HepG2 (cell line): ENCODE results near the gene AIF1. TPM values are rescaled to one million over a fixed set of nuclear protein-coding genes. Genes with fewer than 3 reads are reported as not detected.

Experiments used
- CENPT ChIP-seq: sonication (generic); formaldehyde crosslinking; IDR thresholded peaks from 2 replicates; pipeline ENCODE4 v1.8.0; 2022; ENCODE audit warnings: low read depth, mild to moderate bottlenecking, moderate library complexity, missing genetic modification reagents
- GZF1 ChIP-seq: sonication (generic); formaldehyde crosslinking; IDR thresholded peaks from 2 replicates; pipeline ENCODE4 v1.5.1; 2020; ENCODE audit warnings: mild to moderate bottlenecking, missing genetic modification reagents
- NCOA2 ChIP-seq: sonication (generic); formaldehyde crosslinking; IDR thresholded peaks from 2 replicates; pipeline ENCODE4 v1.8.0; 2022; ENCODE audit warnings: inconsistent platforms
- NR3C1 ChIP-seq: sonication (generic); formaldehyde crosslinking; IDR thresholded peaks from 2 replicates; pipeline ENCODE4 v1.4.0; 2020; ENCODE audit warnings: missing genetic modification reagents
- POLR2AphosphoS2 ChIP-seq: IDR thresholded peaks from 2 replicates; pipeline ENCODE4 v1.6.1; 2011; ENCODE audit warnings: low read depth, low read length, improper control_type of control experiment
- SOX13 ChIP-seq, 3 experiments: fragments of 450-650 bp in 1 of 3; sonication (generic) in 1 of 3; formaldehyde crosslinking in 1 of 3; IDR thresholded peaks in 2 of 3; conservative IDR thresholded peaks in 1 of 3; 2 replicates each; pipeline versions ENCODE4 v1.5.0 to v1.6.1; 2016 to 2020; ENCODE audit warnings: antibody characterized with exemption in 1 of 3, mild to moderate bottlenecking in 1 of 3, missing compliant biosample characterization in 1 of 3, missing genetic modification reagents in 1 of 3, moderate library complexity in 1 of 3
- SP4 ChIP-seq: sonication (generic); formaldehyde crosslinking; IDR thresholded peaks from 2 replicates; pipeline ENCODE4 v1.8.1; 2023; ENCODE audit warnings: mild to moderate bottlenecking, missing genetic modification reagents
- SPEN ChIP-seq: sonication (generic); formaldehyde crosslinking; IDR thresholded peaks from 2 replicates; pipeline ENCODE4 v1.5.1; 2020; ENCODE audit warnings: low read depth, mild to moderate bottlenecking, missing genetic modification reagents
- SRSF1 ChIP-seq: fragments of 200-400 bp; formaldehyde crosslinking; optimal IDR thresholded peaks from 2 replicates; pipeline ENCODE3; 2017; ENCODE audit warnings: mild to moderate bottlenecking, low read depth, low read length, moderate library complexity
- STAT5B ChIP-seq: sonication (generic); formaldehyde crosslinking; IDR thresholded peaks from 2 replicates; pipeline ENCODE4 v1.4.0; 2020; ENCODE audit warnings: missing genetic modification reagents
- U2AF1 ChIP-seq: fragments of 200-400 bp; formaldehyde crosslinking; optimal IDR thresholded peaks from 2 replicates; pipeline ENCODE3; 2017; ENCODE audit warnings: mild to moderate bottlenecking, low read depth, low read length
- UBTF ChIP-seq: sonication (generic); formaldehyde crosslinking; IDR thresholded peaks from 2 replicates; pipeline ENCODE4 v1.4.0; 2020; ENCODE audit warnings: mild to moderate bottlenecking, missing genetic modification reagents
- ZNF225 ChIP-seq: sonication (generic); formaldehyde crosslinking; IDR thresholded peaks from 2 replicates; pipeline ENCODE4 v1.4.0; 2020; ENCODE audit warnings: mild to moderate bottlenecking, missing genetic modification reagents
- ZNF33B ChIP-seq: sonication (generic); formaldehyde crosslinking; IDR thresholded peaks from 2 replicates; pipeline ENCODE4 v1.5.1; 2020; ENCODE audit warnings: mild to moderate bottlenecking, missing genetic modification reagents
- ZNF7 ChIP-seq: IDR thresholded peaks from 2 replicates; pipeline ENCODE4 v1.6.1; 2016; ENCODE audit warnings: missing biosample characterization, missing genetic modification reagents
- ZNF816 ChIP-seq: sonication (generic); formaldehyde crosslinking; IDR thresholded peaks from 2 replicates; pipeline ENCODE4 v1.8.0; 2022; ENCODE audit warnings: missing genetic modification reagents, mild to moderate bottlenecking, borderline replicate concordance
- polyA plus RNA-seq, 8 experiments: library from polyadenylated mRNA; depleted of rRNA in 3 of 8; stranded (reverse) in 7 of 8; unstranded in 1 of 8; fragments of >200 nt; fragmentation: Illumina TruSeq in 4 of 8; extraction: Trizol in 4 of 8; gene quantifications; 2 replicates each; pipeline versions ENCODE4 v1.2.1 to v1.2.3, GENCODE V29; 2011 to 2016; ENCODE audit warnings: low read depth in 4 of 8, missing spikeins in 1 of 8, mixed read lengths in 1 of 8; ENCODE audit not compliant: insufficient read depth in 1 of 8
- total RNA-seq, 5 experiments: library from RNA; depleted of rRNA; stranded (reverse); fragments of >200 nt; fragmentation: Illumina TruSeq; extraction: Trizol; gene quantifications; 2 replicates each; pipeline ENCODE4 v1.2.3, GENCODE V29; 2016; ENCODE audit warnings: low read depth in 1 of 5
- TF ChIP-seq, protein P1 (sequence below): sonication (generic); formaldehyde crosslinking; IDR thresholded peaks from 2 replicates; pipeline ENCODE4 v1.5.1; 2020; ENCODE audit warnings: missing genetic modification reagents, mild to moderate bottlenecking, borderline replicate concordance
- TF ChIP-seq, protein P2 (sequence below): sonication (generic); formaldehyde crosslinking; IDR thresholded peaks from 2 replicates; pipeline ENCODE4 v1.8.0; 2022; ENCODE audit warnings: mild to moderate bottlenecking, missing genetic modification reagents, moderate library complexity
- TF ChIP-seq, protein P3 (sequence below): sonication (generic); IDR thresholded peaks from 2 replicates; pipeline ENCODE4 v1.6.1; 2016; ENCODE audit warnings: low read depth, borderline replicate concordance
- TF ChIP-seq, protein P4 (sequence below): sonication (generic); formaldehyde crosslinking; IDR thresholded peaks from 2 replicates; pipeline ENCODE4 v1.8.1; 2023; ENCODE audit warnings: mild to moderate bottlenecking, missing genetic modification reagents, borderline replicate concordance

Gene AIF1
- total and polyA plus RNA-seq, 2 of the 13 experiments (the other 11 are each of a cell fraction or from before 2014, with no cell fraction given), result 1.5 TPM; not detected in 1

DNA sequence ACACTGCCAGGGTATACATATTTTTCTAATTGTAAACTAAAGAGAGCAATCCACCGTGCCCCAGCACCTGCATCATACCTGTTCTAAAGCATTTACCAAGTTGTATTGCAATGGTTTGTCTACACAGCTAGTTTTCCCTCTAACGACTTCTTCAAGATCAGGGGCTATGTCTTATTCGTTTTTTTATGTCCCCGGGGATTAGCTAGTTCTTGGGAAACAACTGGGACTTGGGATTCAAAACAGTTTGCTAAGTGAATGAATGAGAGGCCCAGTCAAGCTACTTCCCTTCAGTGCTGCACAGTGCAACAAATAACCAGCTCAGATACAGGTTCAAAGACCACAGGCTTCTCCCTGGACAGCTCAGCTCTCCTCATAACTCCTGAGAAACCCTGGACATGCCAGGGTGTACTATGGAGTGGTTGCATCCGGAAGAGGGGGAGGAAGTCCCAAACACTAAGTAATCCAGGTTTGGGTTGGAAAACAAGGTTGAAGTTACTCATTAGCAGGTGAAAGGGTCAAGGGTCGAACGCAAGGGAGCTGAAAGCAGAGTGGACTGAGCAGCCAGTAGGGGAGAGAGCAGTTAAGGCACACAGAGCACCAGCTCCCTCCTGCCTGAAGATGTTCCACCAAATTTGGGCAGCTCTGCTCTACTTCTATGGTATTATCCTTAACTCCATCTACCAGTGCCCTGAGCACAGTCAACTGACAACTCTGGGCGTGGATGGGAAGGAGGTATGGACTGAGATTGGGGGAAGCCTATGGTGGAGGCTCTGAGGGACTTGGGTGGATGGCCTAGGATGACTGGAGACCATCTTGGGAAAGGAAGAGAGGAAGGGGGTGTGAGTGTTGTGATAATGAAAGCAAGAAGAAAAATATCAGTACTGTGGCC, 40.6 kb downstream of the AIF1 start, which contains the start of gene APOM (continued):
- TF ChIP-seq ZNF816, result no peak; the same call in 1 of the 2 replicates
- peak; percentile 67; the same call in 1 of the 2 replicates for TF ChIP-seq UBTF (CRISPR knock-in tag)
- no peak for TF ChIP-seq NR3C1
- TF ChIP-seq U2AF1, result peak; percentile 41
- no peak for TF ChIP-seq STAT5B (CRISPR knock-in tag)
- peak; percentile 91; the same call in 1 of the 2 replicates for TF ChIP-seq SPEN (CRISPR knock-in tag)
- TF ChIP-seq GZF1 (CRISPR knock-in tag), result peak; percentile 86; the same call in 1 of the 2 replicates
- TF ChIP-seq, protein P1, sequence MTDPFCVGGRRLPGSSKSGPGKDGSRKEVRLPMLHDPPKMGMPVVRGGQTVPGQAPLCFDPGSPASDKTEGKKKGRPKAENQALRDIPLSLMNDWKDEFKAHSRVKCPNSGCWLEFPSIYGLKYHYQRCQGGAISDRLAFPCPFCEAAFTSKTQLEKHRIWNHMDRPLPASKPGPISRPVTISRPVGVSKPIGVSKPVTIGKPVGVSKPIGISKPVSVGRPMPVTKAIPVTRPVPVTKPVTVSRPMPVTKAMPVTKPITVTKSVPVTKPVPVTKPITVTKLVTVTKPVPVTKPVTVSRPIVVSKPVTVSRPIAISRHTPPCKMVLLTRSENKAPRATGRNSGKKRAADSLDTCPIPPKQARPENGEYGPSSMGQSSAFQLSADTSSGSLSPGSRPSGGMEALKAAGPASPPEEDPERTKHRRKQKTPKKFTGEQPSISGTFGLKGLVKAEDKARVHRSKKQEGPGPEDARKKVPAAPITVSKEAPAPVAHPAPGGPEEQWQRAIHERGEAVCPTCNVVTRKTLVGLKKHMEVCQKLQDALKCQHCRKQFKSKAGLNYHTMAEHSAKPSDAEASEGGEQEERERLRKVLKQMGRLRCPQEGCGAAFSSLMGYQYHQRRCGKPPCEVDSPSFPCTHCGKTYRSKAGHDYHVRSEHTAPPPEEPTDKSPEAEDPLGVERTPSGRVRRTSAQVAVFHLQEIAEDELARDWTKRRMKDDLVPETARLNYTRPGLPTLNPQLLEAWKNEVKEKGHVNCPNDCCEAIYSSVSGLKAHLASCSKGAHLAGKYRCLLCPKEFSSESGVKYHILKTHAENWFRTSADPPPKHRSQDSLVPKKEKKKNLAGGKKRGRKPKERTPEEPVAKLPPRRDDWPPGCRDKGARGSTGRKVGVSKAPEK (CRISPR knock-in tag), result no peak; the same call in none of the 2 replicates
- TF ChIP-seq SRSF1, result no peak
- TF ChIP-seq, protein P2, sequence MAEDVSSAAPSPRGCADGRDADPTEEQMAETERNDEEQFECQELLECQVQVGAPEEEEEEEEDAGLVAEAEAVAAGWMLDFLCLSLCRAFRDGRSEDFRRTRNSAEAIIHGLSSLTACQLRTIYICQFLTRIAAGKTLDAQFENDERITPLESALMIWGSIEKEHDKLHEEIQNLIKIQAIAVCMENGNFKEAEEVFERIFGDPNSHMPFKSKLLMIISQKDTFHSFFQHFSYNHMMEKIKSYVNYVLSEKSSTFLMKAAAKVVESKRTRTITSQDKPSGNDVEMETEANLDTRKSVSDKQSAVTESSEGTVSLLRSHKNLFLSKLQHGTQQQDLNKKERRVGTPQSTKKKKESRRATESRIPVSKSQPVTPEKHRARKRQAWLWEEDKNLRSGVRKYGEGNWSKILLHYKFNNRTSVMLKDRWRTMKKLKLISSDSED (CRISPR knock-in tag), result no peak
- TF ChIP-seq SOX13 (IDR thresholded peaks at IDR 0.05), result peak; percentile 59; the same call in 1 of the 2 replicates
- peak in 1 of 2 experiments; percentile 90; a peak in 2 of 4 replicates for TF ChIP-seq SOX13 (CRISPR knock-in tag; conservative IDR thresholded peaks at IDR 0.05 in 1 of 2, IDR thresholded peaks at IDR 0.05 in 1 of 2)
- peak; percentile 93 for TF ChIP-seq NCOA2 (CRISPR knock-in tag)
- TF ChIP-seq, protein P3, sequence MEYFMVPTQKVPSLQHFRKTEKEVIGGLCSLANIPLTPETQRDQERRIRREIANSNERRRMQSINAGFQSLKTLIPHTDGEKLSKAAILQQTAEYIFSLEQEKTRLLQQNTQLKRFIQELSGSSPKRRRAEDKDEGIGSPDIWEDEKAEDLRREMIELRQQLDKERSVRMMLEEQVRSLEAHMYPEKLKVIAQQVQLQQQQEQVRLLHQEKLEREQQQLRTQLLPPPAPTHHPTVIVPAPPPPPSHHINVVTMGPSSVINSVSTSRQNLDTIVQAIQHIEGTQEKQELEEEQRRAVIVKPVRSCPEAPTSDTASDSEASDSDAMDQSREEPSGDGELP, result peak; percentile 90; the same call in 1 of the 2 replicates
- TF ChIP-seq CENPT (CRISPR knock-in tag), result no peak
- TF ChIP-seq ZNF7, result no peak
- TF ChIP-seq POLR2AphosphoS2, result peak; percentile 60; the same call in 1 of the 2 replicates
- TF ChIP-seq, protein P4, sequence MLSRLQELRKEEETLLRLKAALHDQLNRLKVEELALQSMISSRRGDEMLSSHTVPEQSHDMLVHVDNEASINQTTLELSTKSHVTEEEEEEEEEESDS, result peak; percentile 92
- peak; percentile 97 for TF ChIP-seq ZNF33B (CRISPR knock-in tag)
- peak; percentile 17; the same call in 1 of the 2 replicates for TF ChIP-seq ZNF225
- peak; percentile 71 for TF ChIP-seq SP4
